NCI-H128 (cell line): ENCODE results near the gene PCGF2.
A peak's percentile ranks its signal among the peaks of the same experiment; 100 is the strongest.
"Not testable (repeated sequence)": the region's sequence is repeated elsewhere in the genome, so short reads cannot be mapped to it uniquely, and the experiment has no call there.

Source experiments
- DNase-seq: peaks from one replicate; lab custom pipeline; 2025; ENCODE audit not compliant: unreplicated experiment; lab: John Stamatoyannopoulos, UW

Gene PCGF2

DNA sequence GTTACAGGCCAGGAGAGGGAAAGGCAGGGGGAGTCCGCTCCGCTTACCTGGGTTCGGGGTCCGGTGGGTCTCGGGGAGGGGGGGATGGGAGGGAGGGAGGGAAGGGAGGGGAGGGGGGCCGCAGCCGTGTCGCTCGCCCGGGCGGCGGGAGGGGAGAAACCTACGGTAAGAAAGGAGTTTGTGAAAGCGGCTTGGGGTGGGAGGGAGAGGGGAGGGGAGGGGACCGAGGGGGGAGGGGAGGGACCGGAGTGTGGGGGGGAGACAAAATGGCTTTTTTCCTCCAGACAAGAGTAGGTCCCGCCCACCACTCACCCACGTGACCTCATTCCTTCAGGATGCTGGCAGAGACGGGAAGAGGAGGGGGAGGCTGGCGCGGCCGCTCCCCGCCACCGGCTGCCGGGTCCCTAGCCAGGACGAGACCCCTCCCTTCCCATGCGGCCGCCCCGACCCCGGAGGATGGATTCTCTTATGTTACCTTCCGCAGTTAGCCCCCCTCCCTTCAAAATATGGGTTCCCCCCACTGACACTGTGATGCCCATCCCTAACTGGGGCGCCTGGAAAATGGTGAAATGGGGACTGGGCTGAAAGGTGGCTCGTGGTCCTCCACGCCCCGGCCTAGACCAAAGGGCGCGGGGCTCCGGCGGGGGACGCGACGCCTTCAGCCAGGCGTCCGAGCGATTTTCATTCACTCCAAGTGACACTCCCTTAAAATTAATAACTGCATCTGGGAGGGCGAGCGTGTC, at the start of gene PCGF2:
Gene PCGF2 (minus strand): TSS at position 188 of the 743 bp plus-strand sequence. CDS start 7,934 bp downstream, outside the sequence.
- DNase-seq, result no peak

DNA sequence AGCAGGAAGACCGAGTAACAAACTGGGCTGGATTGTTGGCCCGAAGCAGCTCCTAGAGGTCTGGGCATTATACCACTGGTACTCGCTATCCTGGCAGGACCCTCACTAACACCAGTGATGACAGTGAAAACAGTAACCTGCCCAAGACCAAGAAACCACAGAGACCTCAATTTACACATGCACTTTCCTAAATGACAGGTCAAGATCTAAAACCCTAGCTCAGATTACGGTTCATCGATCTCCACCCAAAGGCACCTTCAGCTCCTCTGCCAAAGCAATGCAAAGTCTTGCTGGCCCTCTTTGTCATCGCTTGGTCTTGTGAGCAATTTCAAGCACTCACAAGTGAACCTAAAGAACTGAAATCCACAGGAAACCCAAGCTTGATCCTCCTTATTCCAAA, 49.7 kb upstream of the PCGF2 start:
- DNase-seq, result no peak

DNA sequence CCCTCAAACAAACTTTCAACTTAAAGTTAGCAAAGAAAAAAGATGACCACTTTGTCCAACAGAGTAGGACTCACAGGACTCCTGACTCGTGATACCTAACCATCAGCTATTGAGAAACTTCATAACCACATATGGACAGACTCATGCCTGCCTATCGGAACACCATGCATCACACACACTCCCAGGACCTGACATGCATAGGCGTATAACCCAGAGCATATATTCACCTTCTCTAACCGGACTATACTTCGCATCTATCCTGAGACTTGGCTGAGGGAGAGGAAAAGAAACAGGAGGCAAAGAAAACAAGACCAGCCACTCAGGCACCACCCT, 49.0 kb upstream of the PCGF2 start:
- DNase-seq, result no peak

DNA sequence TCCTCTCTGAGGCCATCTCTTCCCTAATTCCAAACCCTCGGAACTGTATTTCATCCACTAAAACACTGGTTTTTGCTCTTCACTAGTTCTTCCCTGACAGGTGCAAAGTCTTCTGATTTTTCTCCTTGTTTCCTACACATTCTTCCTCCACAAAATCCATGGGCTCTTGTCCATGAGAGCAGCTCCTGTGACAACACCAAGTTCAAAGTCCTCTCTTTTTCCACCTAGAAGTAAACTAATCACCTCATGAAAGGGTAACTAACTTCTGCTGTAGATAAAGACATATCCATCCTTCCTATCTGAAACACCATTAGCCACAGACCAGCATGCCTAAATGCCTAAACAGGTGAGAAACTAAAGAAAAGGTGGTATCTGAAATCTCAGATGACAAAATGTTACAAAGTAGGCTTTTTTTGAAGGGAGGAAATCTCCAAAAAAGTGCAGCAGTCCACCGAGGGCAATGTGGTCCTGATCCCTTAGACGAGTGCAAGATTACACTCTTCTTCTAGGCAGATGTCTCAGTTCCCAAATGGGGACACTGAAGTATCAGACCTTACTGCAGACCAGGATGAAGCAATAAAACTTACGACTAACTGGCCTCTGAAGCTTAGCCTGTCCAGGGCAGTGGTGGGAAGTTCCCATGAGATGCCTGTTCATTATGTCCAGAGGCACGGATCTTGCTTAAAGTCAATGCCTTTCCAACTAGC, 48.5 kb upstream of the PCGF2 start:
- no peak for DNase-seq

DNA sequence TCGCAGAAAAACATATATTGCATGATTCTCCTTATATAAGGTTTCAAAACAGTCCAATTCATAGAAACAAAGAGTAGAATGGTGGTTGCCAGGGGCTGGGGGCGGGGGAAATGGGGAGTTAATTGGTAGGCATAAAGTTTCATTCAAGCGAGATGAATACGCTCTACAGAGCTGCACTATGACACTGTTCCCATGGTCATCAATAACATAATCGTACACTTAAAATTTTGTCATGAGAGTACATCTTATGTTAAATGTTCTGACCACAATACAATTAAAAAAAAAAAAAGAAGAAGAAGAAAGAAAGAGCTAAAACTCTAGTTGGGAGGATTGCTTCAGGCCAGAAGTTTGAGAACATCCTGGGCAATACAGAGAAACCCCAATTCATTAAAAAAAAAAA, 46.1 kb upstream of the PCGF2 start:
- no peak for DNase-seq

DNA sequence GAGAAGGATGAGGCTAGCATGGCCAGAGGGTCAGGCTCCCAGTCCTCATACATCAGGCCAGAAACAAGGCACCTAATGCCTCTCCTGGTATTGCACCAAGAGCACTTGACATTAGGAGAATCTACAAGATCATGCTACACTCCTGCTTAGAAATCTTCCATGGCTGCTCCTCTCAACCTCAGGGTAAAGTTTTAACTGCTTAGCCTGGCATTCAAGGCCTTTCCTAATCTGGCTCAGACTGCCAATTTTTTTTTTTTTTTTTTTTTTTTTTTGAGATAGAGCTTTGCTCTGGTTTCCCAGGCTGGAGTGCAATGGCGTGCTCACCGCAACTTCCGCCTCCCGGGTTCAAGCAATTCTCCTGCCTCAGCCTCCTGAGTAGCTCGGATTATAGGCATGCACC, 43.0 kb upstream of the PCGF2 start:
- no peak for DNase-seq

DNA sequence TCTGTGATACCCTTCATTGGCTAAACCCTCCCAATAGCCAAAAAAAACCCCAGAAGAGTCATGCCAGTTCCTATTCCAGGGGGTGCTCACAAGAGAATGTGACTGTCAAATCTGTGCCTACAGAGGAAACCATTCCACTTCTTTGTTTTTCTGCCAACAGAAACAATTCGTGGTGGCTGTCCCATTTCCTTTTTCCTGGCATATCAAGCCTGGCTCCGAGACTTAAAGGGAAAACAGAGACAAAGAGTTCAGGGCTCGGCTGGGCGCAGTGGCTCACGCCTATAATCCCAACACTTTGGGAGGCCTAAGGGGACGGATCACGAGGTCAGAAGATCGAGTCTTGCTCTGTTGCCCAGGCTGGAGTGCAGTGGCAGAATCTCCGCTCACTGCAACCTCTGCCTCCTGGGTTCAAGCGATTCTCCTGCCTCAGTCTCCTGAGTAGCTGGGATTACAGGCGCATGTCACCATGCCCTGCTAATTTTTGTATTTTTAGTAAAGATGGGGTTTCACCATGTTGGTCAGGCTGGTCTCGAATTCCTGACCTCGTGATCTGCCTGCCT, 42.1 kb upstream of the PCGF2 start:
- DNase-seq, result not testable (repeated sequence)

DNA sequence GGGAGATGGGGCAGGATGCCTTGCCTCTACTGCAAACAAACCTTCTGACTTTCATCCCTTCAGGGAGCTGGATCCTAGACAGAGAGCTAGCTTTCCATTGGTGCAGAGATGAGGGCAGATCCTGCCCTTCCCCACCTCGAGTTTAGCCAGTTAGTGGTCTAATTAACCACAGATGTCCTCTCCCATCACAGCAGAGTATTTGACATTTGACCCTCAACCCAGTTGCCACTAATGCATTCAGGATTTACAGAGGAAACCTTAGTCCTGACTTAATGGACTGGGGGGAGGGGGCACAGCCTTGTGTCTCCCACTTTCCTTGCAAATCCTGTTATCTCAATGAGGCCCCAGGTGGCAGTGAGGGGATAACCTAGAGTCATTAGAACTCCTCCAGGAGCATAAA, 41.0 kb upstream of the PCGF2 start:
- DNase-seq, result no peak

DNA sequence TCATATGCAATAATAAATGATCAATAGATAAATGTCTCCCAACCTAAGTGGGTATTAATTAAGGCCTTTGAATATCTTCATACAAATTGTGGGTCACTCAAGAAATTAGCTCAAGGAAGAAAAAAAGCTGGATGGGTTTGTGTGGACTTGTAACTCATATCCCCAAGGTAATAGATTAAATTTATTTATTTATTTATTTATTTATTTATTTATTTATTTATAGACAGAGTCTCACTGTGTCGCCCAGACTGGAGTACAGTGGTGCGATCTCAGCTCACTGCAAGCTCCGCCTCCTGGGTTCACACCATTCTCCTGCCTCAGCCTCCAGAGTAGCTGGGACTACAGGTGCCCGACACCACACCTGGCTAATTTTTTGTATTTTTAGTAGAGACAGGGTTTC, 39.9 kb upstream of the PCGF2 start:
- DNase-seq, result not testable (repeated sequence)

DNA sequence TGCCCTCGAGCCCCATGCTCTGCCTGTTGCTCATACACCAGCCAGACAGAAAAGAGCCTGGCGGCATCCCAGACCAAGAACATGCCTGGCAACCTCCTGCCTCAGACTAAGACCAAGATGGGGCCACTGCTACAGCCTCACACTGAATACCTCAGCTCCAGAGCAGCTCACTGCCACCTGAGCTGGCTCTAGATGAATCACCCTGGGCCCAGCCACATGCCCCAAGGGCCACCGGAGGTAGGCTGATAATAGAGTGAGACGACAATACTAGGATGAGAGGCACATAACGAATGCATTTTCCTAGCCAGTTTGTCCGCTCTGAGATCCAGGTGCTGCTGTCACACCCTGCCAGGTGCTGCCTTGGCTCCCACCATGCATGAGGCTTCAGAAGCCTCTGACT, 38.2 kb upstream of the PCGF2 start:
- DNase-seq, result no peak

DNA sequence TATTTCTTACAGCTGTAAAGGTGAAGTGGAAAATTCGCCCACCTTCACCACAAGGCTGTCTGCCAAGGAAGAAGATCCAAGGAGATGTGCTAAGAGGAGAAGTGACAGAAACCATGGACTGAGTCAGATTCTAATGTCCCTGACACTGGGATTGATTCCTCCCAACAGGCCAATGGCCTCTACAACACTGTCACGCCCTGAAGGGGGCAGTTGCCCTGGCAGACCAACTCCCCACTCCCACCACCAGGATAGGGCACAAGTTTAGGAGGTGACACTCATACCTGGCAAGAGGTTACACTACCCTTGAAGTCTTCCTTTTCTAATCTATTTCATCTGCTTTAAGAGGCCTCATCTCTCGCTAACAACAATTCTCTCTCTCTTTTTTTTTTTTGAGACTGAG, 35.1 kb upstream of the PCGF2 start:
- DNase-seq, result no peak

DNA sequence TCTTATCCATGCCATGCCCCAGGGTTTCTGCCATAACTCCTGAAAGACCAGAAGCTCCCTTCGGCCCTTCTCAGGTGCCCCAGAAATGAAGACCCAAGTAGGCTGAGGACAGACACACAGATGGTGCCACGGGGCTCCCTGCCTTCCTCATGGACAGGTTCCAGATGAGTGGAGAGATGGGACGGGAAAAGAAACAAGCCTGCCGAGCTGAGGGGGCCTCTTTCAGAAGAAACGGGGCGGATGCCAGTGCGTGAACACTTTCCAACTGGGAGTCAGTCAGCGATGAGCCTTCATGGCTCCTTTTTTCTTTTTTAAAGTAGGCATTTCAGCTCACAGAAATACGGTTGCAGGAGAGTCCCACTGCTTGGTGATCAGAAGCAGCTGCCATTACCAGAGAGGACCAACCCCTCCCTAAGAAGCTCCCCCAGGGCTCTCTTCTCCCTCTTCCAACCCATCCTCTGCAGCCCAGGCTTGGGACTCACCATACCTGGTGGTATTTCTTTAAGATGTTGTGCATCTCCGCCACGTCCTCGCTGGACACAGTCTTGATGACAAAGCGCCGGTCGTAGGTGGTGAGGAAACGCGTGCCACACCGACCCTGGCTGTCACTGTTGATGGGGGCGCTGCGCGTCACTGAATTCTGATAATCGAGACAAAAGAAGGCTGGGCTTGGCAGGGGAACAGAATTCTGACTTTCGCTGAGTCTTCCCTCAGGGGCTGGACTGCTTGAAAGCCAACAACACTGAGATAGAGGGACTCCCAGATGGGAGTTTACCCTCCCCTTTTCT, 32.0 kb upstream of the PCGF2 start:
- DNase-seq, result no peak

DNA sequence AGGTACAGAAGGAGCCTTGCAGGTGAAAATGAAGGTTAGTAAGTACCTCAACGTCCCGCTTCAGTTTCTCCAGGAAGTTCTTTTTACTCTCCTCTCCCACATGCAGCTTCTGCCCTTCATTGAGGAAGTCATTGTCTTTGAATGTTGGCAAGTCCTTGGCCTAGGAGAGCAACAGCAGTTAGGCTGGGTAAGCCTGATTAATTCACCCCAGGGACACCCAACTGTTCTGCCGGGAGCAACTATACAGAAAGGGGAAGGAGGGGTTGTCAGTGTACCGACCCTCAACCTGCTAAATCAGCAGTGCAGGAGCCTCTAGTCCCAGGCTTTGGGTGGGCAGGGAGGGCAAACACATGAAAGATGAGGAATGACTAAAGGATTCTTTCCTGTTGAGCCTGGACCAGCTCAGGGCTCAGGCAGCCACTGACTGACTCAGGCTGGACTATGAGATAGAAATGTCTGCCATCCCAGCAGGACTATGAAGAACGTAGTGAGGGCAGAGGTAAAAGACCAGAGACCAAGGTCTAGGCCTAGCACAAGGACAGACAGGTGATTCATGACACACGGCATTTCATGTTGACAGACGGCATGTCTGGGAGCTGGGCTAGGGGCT, 29.6 kb upstream of the PCGF2 start:
- DNase-seq, result no peak

DNA sequence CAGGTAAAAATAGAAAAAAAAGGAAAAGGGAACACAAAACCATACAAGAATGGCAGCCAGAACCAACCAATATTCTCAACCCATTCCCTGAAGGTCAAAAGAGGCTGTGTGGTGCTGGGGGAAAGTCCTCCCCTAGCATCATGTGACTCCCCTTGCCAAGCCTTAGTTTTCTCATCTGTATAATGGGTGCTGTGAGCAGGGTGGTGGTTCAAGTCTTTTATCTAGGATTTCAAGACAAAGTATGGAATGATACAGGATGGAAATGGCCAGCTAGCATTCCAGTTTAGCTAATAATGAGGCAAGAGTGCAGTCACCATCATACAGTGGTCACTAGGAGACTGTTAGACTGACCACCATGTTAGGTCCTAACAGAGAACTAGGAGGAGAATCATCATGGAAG, 25.1 kb upstream of the PCGF2 start:
- DNase-seq, result no peak

DNA sequence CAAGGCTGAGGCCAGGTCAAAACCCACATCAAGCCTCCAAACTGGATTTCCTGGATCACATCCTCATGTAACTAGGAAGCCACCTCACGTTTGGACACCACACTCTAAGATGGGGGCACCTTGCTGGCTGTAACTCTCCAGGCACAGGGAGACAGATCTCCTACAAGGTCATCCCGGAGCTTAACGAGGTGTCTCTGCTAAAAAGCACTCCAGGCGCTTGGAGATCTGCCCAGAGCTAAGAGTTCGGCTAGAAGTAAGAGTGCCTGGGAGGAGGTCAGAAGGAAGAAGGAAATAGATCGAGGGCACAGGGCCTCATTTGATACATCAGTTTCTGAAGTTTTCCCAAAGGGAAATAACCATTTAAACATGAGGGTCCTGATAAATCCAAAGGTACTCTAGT, 20.3 kb upstream of the PCGF2 start:
- no peak for DNase-seq

DNA sequence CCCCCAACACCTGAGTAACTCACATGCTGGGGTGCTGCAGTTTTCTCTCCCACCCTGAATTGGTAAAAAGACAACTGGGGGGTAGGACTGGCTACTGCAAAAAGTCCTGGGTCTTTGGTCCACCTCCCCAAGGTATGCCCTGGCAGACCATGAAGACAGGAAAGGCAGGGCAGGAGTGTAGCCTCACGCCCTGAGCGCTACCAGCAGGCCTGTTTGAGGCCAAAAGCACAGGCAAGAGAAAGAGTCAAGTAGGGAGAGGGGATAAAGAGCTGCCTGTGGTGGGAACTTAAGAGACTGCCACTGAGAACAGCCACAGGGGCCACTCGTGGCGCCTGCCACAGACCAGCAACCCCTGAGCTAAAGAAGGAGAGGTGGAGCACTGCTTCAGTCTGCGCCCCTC, 18.2 kb upstream of the PCGF2 start:
- DNase-seq, result no peak

DNA sequence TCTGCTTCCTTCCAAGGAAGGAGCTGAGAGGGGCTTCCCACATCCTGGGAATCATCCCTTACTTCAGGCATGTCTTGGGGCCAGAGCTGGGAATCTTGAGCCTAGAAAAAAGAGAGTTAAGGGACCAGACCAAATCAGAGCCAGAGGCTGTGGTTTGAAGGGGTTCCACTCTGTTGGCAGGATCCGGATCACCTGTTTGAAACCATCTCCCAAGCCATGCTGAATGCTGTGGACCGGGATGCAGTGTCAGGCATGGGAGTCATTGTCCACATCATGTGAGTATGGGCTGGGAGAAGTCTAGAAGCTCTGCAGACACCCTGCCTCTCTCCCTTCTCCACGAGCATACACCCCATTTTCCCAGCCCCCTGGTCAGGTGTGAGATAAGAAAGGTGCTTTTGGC, 14.1 kb upstream of the PCGF2 start:
- DNase-seq, result no peak

DNA sequence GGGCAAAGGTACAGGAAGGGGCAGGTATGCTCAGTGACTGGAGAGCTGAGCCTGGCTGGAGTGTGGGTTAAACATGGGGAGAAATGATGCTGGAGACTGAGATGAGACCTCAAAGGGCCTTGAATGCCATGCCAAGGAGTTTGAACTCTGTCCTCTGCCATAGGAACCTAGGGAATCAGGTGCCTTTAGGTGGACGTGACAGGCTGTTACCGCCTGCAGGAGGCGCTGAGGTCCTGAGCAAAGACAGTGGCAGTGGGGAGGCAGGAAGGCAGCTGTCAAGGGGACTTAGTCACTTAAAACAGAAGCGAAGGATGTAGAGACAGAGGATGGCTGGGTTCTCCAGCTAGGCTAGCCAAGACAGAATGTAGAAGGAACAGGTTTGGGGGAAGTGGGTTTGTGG, 13.5 kb upstream of the PCGF2 start:
- no peak for DNase-seq

DNA sequence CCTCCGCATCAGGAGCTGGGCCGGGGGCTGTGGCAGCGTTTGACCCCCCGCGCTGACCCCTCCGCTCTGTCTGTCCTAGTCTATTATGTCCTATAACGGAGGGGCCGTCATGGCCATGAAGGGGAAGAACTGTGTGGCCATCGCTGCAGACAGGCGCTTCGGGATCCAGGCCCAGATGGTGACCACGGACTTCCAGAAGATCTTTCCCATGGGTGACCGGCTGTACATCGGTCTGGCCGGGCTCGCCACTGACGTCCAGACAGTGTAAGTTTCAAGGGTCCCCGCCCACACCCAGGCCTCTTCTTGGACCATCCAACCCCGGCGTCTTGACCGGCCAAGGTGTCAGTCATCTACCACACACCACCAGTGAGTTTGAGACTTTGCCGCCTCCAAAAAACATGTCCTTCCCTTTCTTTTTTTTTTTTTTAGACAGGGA, 5.0 kb upstream of the PCGF2 start:
- no peak for DNase-seq

DNA sequence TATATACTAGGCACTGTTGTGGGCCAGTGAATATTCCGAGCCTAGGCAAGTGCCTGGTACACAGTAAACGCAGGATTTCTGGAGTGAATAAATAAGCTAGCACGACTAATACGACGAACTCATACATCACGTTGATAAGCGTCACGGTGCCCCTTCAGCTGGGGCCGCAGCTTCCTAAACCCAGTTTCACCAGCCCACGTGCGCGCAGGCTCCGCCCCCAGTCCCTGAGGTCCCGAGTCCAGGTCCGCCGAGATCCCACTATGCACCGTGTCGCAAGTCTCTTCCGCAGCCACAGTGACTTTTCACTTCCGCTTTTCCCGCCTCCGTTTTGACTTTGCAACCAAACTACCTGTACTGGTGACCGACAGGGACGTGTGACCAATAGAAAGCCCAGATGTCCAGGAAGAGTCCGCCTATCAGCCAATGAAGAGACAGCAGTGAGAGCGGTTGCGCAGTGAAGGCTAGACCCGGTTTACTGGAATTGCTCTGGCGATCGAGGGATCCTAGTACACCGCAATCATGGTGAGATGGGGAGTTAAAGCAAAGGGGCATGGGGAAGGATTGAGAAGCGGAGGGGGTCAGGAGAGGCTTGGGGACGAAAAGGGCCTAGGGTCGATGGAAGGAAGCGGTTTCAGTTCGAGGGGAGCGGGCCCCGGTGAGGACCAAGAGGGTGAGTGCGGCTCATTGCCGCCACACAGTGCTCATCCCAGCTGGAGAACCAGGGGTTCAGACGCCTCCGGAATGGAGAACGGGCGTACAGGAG, 4.4 kb upstream of the PCGF2 start, which contains the start of gene PSMB3:
Gene PSMB3 (plus strand): TSS at position 434 of the 763 bp plus-strand sequence. CDS start 86 bp downstream, at position 520.
- peak; percentile 91 for DNase-seq
